ENCODE data around the gene SEMA5A. TPM values are rescaled to one million over a fixed set of nuclear protein-coding genes. Genes with fewer than 3 reads are reported as not detected.

SEMA5A gene
- polyA plus RNA-seq, 6 donors from 2014 or later: not detected

- ATAC-seq (ENCODE audit: low read depth in 2 of 2): no peak
- no peaks in the 10 kb centered on the region for H3K4me1 Mint-ChIP-seq
Observed at GRCh38 chr5:9338796-9339195, 207.1 kb downstream of the SEMA5A start.

GRCh38 chr5:9337928-9338595 is 207.8 kb downstream of the SEMA5A start:
- no peak overlapping the region for H3K27ac Mint-ChIP-seq
- H3K36me3 Mint-ChIP-seq: no peaks in the 10 kb centered on the region
- H3K27me3 Mint-ChIP-seq: no peaks in the 10 kb centered on the region
- DNase-seq (no peak), ATAC-seq (ENCODE audit: low read depth in 2 of 2) (no peak)
- no peaks in the 10 kb centered on the region for H3K4me1 Mint-ChIP-seq
- H3K9me3 Mint-ChIP-seq: peaks cover 0 to 11% (median 2%) of the 10 kb centered on the region in 7 donors
- no peak overlapping the region for H3K4me3 Mint-ChIP-seq

More at GRCh38 chr5:9338796-9339195, 207.1 kb downstream of the SEMA5A start:
- Mint-ChIP-seq H3K4me3 (no peak overlapping the region), H3K27me3 (no peaks in the 10 kb centered on the region), H3K27ac (no peak overlapping the region), H3K36me3 (no peaks in the 10 kb centered on the region), H3K9me3 (peaks cover 0 to 11% (median 2%) of the 10 kb centered on the region in 7 donors)
- DNase-seq: no peak

- Mint-ChIP-seq H3K27ac (no peak overlapping the region), H3K4me1 (no peaks in the 10 kb centered on the region), H3K4me3 (peak overlapping the region in 1 of 8 donors; percentile 21), H3K27me3 (no peaks in the 10 kb centered on the region), H3K9me3 (peaks cover 0 to 11% (median 2%) of the 10 kb centered on the region in 7 donors), H3K36me3 (no peaks in the 10 kb centered on the region)
- ATAC-seq (ENCODE audit: low read depth in 2 of 2) (no peak), DNase-seq (no peak)
Observed at GRCh38 chr5:9335754-9336495, 209.9 kb downstream of the SEMA5A start.

GRCh38 chr5:9335269-9335668 is 210.6 kb downstream of the SEMA5A start:
- ATAC-seq (ENCODE audit: low read depth in 2 of 2) (no peak), DNase-seq (no peak)
- H3K36me3 Mint-ChIP-seq: no peaks in the 10 kb centered on the region
- no peaks in the 10 kb centered on the region for H3K27me3 Mint-ChIP-seq
- no peak overlapping the region for H3K27ac Mint-ChIP-seq
- H3K9me3 Mint-ChIP-seq: peaks cover 0 to 11% (median 2%) of the 10 kb centered on the region in 7 donors
- H3K4me1 Mint-ChIP-seq: no peaks in the 10 kb centered on the region
- H3K4me3 Mint-ChIP-seq: no peak overlapping the region

GRCh38 chr5:9332026-9332425 is 213.8 kb downstream of the SEMA5A start:
- ATAC-seq (ENCODE audit: low read depth in 2 of 2) (no peak), DNase-seq (no peak)
- no peak overlapping the region for H3K27ac Mint-ChIP-seq
- no peaks in the 10 kb centered on the region for H3K4me1 Mint-ChIP-seq
- no peaks in the 10 kb centered on the region for H3K36me3 Mint-ChIP-seq
- peaks cover 0 to 8% (median 2%) of the 10 kb centered on the region in 7 donors for H3K9me3 Mint-ChIP-seq
- no peak overlapping the region for H3K4me3 Mint-ChIP-seq
- H3K27me3 Mint-ChIP-seq: no peaks in the 10 kb centered on the region

- no peak overlapping the region for H3K4me3 Mint-ChIP-seq
- no peak for DNase-seq
- peaks cover 0 to 8% (median 2%) of the 10 kb centered on the region in 7 donors for H3K9me3 Mint-ChIP-seq
- ATAC-seq (ENCODE audit: low read depth in 2 of 2): no peak
- H3K27me3 Mint-ChIP-seq: no peaks in the 10 kb centered on the region
- no peaks in the 10 kb centered on the region for H3K4me1 Mint-ChIP-seq
- H3K36me3 Mint-ChIP-seq: no peaks in the 10 kb centered on the region
- no peak overlapping the region for H3K27ac Mint-ChIP-seq
Observed at GRCh38 chr5:9331372-9331771, 214.5 kb downstream of the SEMA5A start.

- Mint-ChIP-seq H3K4me3 (no peak overlapping the region), H3K36me3 (no peaks in the 10 kb centered on the region), H3K27ac (no peak overlapping the region), H3K9me3 (peaks cover 0 to 4% (median 3%) of the 10 kb centered on the region in 7 donors), H3K27me3 (no peaks in the 10 kb centered on the region), H3K4me1 (no peaks in the 10 kb centered on the region)
- DNase-seq (no peak), ATAC-seq (ENCODE audit: low read depth in 2 of 2) (no peak)
Observed at GRCh38 chr5:9329125-9329524, 216.8 kb downstream of the SEMA5A start.

- peaks cover 0 to 4% (median 2%) of the 10 kb centered on the region in 7 donors for H3K9me3 Mint-ChIP-seq
- no peak overlapping the region for H3K27ac Mint-ChIP-seq
- no peak overlapping the region for H3K4me3 Mint-ChIP-seq
- H3K4me1 Mint-ChIP-seq: no peaks in the 10 kb centered on the region
- H3K27me3 Mint-ChIP-seq: no peaks in the 10 kb centered on the region
- H3K36me3 Mint-ChIP-seq: no peaks in the 10 kb centered on the region
- ATAC-seq (ENCODE audit: low read depth in 2 of 2): no peak
- DNase-seq: no peak
Observed at GRCh38 chr5:9325549-9325948, 220.3 kb downstream of the SEMA5A start.

GRCh38 chr5:9324348-9325077 is 221.4 kb downstream of the SEMA5A start:
- Mint-ChIP-seq H3K36me3 (no peaks in the 10 kb centered on the region), H3K27ac (no peak overlapping the region), H3K27me3 (no peaks in the 10 kb centered on the region), H3K4me3 (no peak overlapping the region), H3K4me1 (no peaks in the 10 kb centered on the region), H3K9me3 (peaks cover 0 to 4% (median 2%) of the 10 kb centered on the region in 7 donors)
- DNase-seq (no peak), ATAC-seq (ENCODE audit: low read depth in 2 of 2) (no peak)

GRCh38 chr5:9320652-9321051 is 225.2 kb downstream of the SEMA5A start:
- Mint-ChIP-seq H3K4me1 (no peaks in the 10 kb centered on the region), H3K9me3 (peaks cover 0 to 6% (median 2%) of the 10 kb centered on the region in 7 donors), H3K36me3 (no peaks in the 10 kb centered on the region), H3K27ac (no peak overlapping the region), H3K27me3 (no peaks in the 10 kb centered on the region), H3K4me3 (no peak overlapping the region)
- ATAC-seq (ENCODE audit: low read depth in 2 of 2): no peak
- DNase-seq: no peak

- H3K36me3 Mint-ChIP-seq: no peaks in the 10 kb centered on the region
- H3K27me3 Mint-ChIP-seq: no peaks in the 10 kb centered on the region
- H3K9me3 Mint-ChIP-seq: peaks cover 0 to 6% (median 0%) of the 10 kb centered on the region in 7 donors
- no peak for ATAC-seq (ENCODE audit: low read depth in 2 of 2)
- no peak overlapping the region for H3K27ac Mint-ChIP-seq
- no peak for DNase-seq
- no peaks in the 10 kb centered on the region for H3K4me1 Mint-ChIP-seq
- no peak overlapping the region for H3K4me3 Mint-ChIP-seq
Observed at GRCh38 chr5:9318031-9318430, 227.8 kb downstream of the SEMA5A start.

GRCh38 chr5:9316733-9317132 is 229.1 kb downstream of the SEMA5A start:
- H3K4me1 Mint-ChIP-seq: no peaks in the 10 kb centered on the region
- H3K9me3 Mint-ChIP-seq: peaks cover 0 to 6% (median 0%) of the 10 kb centered on the region in 7 donors
- ATAC-seq (ENCODE audit: low read depth in 2 of 2) (no peak), DNase-seq (no peak)
- H3K4me3 Mint-ChIP-seq: no peak overlapping the region
- H3K27ac Mint-ChIP-seq: no peak overlapping the region
- no peaks in the 10 kb centered on the region for H3K27me3 Mint-ChIP-seq
- H3K36me3 Mint-ChIP-seq: no peaks in the 10 kb centered on the region

- Mint-ChIP-seq H3K27ac (no peak overlapping the region), H3K36me3 (no peaks in the 10 kb centered on the region), H3K4me1 (no peaks in the 10 kb centered on the region), H3K9me3 (peaks cover 0 to 6% (median 2%) of the 10 kb centered on the region in 7 donors), H3K4me3 (no peak overlapping the region), H3K27me3 (no peaks in the 10 kb centered on the region)
- no peak for DNase-seq
- ATAC-seq (ENCODE audit: low read depth in 2 of 2): no peak
Observed at GRCh38 chr5:9316041-9316440, 229.8 kb downstream of the SEMA5A start.

- DNase-seq: no peak
- peaks cover 0 to 4% (median 2%) of the 10 kb centered on the region in 7 donors for H3K9me3 Mint-ChIP-seq
- no peaks in the 10 kb centered on the region for H3K36me3 Mint-ChIP-seq
- no peak overlapping the region for H3K4me3 Mint-ChIP-seq
- no peaks in the 10 kb centered on the region for H3K4me1 Mint-ChIP-seq
- H3K27me3 Mint-ChIP-seq: no peaks in the 10 kb centered on the region
- ATAC-seq (ENCODE audit: low read depth in 2 of 2): no peak
- no peak overlapping the region for H3K27ac Mint-ChIP-seq
Observed at GRCh38 chr5:9314558-9314957, 231.3 kb downstream of the SEMA5A start.
